NOMO-1 (cell line): ENCODE measurements around the gene POU4F3.

Experiments used
- DNase-seq, 2 experiments: peaks; one replicate each; lab custom pipeline; 2025; ENCODE audit not compliant: unreplicated experiment in 2 of 2; lab: John Stamatoyannopoulos, UW

POU4F3 gene

DNA sequence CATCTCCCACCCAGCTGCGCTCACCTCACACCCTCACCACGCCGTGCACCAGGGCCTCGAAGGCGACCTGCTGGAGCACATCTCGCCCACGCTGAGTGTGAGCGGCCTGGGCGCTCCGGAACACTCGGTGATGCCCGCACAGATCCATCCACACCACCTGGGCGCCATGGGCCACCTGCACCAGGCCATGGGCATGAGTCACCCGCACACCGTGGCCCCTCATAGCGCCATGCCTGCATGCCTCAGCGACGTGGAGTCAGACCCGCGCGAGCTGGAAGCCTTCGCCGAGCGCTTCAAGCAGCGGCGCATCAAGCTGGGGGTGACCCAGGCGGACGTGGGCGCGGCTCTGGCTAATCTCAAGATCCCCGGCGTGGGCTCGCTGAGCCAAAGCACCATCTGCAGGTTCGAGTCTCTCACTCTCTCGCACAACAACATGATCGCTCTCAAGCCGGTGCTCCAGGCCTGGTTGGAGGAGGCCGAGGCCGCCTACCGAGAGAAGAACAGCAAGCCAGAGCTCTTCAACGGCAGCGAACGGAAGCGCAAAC, 1.1 kb downstream of the POU4F3 start:
- DNase-seq: no peak

DNA sequence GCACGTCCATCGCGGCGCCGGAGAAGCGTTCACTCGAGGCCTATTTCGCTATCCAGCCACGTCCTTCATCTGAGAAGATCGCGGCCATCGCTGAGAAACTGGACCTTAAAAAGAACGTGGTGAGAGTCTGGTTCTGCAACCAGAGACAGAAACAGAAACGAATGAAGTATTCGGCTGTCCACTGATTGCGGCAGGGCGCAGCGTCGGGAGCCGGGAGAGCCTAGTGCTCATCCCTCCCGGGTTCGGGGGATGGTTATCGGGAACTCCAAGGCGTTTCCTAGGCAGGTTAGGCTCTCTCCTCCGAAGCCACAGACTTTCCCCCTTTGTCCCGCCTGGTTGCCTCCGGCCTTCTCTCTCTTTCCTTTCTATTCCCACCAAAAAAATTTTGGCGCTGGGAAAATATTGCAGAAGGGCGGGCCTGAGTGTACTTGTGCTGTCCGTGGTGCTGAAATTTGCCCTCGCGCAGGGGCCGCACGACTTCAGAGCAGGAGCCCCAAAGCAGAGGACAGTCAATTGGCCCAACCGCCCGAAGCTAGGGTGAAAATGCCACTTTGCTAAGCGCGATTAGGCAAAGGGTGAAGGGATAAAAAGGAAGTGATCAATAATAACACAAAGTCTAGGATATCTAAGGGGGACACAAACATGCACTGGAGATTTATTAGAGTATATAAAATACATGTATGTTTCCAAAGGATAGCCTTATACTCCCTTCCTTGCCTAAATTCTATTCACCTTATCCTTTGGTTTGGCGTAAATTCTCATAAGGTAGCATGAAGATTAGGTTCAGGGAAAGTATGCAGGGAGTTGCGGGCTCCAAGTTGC, 1.8 kb downstream of the POU4F3 start:
- DNase-seq: peak; percentile 28 to 42

DNA sequence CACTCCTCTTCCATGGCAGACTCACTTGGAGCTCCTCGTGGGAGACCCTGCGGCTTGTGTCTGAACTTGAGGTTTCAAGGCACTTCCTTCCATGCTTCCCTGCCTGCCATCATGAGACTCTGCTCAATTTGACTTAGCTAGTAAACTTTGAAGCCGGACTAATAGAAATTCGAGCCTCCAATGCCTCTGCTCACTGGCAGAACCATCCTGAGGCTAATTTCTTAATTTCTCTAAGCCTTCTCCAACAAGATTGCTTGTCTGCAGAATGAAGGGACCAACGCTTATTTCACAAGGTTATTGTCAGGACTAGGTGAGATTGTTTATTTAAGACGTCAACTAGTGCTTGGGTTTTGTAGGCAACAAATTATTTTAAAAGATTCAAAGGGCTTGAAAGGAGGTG, 3.2 kb downstream of the POU4F3 start:
- DNase-seq: no peak

DNA sequence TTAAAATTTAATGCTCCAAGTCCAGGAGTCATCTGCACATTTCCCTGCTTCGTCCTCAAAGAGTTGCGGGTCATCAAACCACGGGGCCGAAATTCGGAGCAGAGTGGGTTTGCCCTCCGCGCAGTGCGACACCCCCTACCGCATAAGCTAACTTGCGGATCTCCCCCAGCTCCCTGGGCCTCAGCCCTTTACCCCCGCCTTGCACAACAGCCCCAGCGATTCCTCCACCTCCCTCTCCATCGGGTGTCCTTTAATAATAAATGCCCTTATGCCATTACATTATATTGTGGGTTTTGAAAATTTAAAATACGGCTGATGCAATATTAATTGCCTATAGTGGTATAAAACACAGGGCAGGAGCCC, 3.9 kb downstream of the POU4F3 start:
- DNase-seq: no peak

DNA sequence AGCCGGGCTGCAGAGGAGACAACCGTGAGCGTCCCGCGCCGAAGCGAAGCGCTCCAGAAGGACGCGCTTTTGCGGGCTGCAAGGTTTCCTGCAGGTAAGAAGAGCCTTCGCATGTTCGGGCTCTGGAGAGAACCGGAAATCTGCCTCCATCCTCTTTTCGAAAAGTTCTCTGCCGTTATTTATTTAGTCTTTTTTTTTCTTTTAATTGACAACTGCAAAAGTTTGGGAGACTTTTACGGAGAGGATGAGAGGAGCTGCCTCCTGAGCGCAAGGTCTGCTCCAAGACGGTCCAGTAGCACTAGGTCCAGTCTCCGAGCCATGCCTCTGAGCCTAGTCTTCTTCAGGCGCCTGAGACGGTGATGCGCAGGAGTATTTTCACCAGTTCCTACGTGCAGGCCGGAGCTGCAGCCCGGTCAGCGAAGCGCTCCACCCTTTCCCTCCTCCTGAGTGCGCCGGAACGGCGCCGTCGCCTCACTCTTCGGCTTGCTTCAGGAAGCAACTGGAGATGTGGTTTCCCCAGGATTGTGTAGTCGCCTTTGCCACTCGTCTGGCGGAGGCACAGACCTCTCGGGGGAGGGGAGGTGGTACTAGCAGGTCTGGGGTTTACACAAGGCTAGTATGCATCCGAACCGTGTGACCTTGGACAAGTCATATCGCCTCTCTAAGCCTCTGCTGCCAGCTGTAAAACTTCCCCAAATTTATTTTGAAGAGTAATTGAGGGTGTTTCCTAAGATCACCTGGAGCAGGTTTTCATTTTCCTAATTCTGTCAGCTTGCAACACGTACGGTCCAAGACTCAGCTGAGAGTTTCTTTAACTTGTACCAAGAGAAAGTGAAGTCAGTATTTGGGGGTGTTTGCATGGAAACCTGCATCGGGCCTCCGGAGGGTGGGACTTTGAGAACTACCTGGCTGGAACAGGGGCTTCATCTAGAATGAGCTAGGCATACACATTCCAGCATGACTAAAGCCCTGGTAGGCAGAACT, 4.5 kb downstream of the POU4F3 start:
- DNase-seq: no peak

DNA sequence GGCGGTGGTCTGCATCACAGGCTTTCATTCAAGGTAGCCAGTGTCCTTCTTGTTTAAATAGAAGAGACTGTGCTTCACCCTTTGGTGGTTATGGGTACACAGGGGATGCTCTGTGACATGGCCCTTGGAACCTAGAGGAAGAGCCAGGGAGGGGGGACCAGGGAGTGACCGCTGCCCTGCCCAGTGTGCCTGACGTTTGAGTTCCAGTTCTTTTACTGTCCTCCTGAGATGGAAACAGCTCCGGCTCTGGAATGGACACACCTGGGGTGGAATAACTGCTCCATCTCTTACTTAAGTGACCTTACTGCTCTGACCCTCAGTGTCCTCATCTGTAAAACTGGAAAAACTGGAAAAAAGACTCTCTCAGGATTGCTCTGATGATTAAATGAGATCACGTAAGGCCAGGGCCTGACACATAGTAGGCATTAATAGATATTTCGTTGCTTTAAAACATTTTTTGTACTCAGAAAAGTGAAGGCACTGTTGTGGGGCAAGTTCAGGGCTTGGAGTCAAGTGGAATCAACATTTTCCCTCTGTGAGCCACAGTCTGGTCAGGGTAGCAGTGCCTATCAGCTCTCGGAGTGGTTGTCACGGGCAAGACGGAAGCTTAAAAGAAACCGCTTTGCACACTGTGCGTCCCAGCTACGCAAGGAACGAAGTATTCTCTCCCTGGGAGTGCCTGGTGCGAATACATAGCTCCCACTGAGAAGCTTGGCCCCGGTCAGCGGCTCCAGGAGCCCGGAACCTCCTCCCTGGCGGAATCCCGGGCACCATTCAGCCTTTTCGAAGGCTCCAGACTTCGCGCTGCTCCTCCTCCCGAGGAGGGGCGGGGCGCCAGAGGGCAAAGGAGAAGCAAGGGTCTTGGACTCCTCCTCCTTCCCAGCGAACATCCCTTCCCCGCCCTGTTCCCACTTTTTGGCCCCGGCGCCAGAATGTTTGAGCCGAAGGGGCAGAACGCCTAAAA, 5.8 kb downstream of the POU4F3 start:
- DNase-seq: no peak

DNA sequence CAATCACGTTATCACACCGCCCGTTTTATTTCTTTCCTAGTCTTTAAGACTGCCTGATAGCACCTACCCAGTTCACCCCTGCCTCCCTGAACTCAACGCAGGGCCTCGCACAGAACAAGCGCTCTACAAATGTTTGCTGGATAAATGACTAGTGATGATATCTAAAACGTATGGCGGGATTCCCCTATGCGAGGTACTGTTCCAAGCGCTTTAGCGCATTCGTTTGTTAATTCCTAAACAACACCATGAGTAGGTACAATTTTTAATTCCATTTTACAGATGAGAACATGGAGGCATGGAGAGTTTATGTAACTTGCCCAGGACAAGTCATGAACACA, 6.6 kb downstream of the POU4F3 start:
- DNase-seq: no peak

DNA sequence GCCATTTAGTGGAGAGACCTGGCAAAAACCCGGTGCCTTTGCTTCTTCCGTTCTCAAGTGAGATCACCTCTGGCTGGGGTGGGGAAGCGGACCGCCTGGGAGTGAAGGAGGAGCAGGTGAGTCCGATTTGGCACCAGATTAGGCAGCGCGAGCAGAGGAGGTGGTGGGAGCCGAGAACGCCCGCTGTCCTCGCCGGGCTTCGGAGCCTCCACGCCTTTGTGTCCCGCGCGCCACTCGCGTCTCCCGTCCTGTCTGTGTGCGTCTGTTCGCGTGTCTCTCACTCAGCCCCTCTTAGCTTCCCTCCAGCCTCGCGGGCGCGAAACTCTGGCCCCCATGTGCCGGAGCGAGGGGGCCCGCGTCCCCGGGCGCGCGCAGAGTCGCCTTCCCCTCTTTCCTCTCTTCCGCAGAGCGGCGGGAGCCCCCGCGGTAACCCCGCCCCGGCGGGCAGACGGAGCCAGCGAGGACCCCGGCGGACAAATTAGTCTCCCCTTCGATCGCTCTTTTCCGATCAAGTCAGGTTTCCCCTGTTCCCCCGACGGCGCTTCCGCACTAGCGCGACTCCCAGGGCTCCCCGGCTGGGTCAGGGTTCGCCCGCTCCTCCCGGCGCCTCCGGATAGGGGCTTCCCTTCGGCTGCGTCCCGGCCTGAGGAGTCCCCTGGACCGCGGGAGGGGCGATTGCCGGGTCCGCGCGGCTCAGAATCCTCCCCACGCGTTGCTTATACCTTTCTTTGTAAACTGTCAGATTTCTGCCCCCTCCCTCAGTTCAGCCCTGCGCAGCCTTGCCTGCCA, 7.1 kb downstream of the POU4F3 start:
- no peak for DNase-seq

DNA sequence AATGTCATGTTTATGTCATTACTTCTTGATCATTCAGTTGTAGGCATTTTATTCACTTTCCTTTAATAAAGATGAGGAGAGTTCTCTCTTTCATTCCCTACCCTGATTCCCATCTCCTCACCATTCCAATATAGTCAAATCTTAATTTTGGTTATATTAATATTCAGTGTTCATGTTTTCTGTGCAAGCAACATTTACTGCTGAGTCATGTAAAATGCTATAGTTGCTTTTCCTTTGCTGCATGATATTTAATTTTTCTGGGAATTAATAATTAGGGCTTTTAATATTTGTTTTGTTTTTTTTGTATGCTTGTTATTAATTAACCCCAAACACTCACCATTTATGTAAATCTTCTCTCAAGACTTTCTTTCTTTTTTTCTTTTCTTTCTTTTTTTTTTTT, 18.5 kb downstream of the POU4F3 start:
- no peak for DNase-seq

DNA sequence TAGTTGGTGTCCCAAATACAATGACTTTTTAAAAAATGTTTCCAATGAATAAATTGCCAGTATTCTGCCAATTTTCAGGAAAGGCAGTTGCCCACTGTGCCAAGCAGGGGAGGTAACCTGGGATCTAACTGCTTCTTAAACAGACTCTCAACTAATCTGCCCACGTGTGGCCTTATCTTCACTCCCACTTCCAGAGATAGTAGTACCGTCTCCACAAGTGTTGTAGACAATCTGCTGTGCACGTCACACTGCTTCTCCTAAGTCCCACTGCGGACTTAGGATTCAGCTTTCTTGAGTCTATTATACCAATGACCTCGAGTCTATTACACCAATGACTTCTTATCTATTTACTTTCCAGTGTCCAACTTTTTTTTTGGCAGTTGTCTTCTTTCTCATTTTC, 21.2 kb downstream of the POU4F3 start:
- no peak for DNase-seq

DNA sequence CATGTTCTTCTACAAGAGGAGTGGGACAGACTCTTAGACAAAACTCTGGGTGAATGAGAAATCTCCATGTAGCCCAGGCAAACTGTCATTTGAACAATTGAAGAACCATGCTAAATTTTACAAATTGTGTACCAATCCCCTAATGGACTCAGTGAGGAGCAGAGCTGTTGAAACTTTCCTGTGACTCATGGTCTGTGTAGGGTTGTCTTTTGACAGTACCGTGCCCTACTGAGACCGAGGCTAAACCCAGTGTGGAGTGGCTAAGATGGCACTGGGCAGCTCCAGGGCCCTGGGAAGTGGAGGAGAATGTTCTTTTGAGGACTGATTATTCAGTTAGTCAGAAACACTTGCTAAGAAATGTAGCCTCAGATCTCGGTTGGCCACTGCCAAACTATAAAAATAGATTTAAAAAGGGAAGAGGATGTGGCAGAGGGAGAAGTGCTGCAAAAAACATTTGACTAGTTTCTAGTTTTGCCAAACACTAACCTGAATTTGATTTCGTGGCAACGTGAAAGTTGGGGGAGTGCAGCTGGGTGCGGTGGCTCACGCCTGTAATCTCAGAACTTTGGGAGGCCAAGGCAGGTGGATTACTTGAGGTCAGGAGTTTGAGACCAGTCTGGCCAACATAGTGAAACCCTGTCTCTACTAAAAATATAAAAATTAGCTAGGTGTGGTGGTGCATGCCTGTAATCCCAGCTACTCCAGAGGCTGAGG, 24.7 kb downstream of the POU4F3 start:
- DNase-seq: peak; percentile 52 to 82

DNA sequence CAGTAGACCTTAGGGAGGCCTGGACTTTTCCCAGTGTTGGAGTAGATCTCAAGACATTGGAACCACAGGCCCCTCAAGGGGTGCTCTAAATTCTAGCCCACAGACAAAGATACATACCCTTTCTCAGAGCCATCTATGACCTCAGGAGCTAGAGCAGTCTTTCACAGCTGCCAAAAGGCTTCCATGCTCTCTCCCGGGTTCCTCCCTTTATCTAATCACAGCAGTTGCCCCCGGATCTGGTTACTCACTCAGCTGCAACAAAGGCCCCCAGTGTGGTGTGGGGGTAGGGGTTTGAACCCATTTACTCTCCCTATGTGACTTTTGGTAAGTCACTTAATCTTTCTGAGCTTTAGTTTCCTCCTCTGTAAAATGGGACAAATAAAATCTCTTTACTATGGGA, 27.0 kb downstream of the POU4F3 start:
- DNase-seq: no peak

DNA sequence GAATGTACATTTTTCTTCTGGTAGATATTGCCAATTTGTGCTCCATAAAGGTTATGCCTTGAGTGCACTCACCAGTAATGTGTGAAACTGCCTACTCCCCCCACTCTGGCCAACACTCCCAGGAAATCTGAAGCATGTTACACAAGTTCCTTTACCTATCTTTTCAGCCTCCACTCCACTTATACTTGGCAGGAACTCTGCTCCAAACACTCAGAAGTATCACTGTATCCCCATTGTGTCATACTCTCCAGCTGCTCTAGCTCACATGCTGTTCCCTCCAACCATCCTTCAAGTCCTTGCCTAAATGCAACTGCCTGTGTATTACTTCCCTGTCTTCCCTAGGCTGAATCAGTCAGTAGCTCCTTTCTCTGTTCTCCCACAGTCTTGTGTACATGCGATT, 28.3 kb downstream of the POU4F3 start:
- DNase-seq: no peak

DNA sequence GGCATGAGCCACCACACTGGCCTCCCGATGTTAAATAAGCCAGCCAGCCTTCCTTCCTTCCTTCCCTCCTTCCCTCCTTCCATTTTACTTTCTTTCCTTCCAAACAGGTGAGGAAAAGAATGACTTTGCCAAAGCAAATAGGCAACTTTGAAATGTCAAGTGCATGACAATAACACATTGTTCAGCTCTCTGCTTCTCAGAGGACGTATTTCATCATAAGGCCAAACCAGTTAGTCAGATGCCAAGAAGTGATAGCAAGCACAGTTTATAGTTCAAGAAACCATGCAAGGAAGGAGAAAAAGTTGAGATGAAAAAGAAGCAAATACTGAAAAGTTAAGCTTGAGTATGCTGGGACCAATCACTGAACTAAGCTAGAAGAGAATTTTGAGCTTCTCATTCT, 29.5 kb downstream of the POU4F3 start:
- DNase-seq: no peak

DNA sequence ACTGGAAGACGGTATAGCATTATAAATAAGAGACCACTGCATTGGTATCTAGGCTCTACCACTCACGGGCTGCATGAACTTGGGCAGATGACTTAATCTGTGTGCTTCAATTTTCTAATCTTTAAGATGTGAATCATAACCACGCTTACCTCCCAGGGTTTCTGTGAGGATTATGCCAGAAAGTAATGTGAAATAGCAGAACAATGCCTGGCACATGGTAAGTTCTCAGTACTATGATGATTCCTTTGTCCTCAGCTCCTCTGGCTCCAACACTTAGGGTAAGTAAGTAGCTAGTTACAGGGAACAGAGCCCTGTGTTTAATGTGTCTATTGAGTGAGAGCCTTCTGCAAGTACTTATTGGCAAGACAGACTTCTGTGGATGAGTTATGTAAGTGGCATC, 31.1 kb downstream of the POU4F3 start:
- DNase-seq: no peak

DNA sequence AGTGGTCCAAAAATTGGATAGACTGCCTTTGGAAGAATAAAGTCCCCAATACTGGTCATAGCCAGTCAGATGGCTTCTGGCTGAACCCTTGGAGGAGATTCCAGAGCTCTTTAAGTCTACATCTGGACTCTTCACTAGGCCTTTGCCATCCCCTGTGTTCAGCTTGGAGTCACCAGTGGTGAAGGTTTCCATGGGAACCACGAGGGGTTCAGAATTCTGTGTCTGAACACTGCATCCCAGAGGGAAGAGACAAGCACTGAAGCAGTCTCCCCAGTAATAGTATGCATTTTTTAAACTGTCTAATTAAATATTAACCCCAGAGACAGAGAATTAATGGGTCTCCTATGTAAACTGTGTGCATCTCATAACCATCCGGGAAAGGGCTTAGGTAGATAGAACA, 38.2 kb downstream of the POU4F3 start:
- no peak for DNase-seq

DNA sequence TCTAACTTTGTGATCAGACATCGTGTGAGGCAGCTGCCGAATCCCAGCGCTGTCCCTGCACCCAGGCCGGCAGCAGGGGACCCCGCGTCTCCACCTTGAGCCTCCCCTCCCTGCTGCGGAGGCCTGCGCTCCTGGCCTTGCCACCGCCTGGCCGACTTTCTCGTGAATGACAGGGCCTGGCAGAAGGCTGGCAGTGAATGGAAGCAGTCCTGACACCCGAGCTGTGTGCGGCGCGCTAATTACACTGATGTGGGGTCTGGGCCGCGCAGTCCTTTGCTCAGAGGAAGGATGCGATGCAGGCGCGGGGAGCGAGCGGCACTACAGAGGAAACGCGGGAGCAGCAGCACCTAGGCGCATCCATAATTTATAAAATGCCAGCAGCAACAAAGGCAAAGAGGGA, 40.3 kb downstream of the POU4F3 start:
- no peak for DNase-seq

DNA sequence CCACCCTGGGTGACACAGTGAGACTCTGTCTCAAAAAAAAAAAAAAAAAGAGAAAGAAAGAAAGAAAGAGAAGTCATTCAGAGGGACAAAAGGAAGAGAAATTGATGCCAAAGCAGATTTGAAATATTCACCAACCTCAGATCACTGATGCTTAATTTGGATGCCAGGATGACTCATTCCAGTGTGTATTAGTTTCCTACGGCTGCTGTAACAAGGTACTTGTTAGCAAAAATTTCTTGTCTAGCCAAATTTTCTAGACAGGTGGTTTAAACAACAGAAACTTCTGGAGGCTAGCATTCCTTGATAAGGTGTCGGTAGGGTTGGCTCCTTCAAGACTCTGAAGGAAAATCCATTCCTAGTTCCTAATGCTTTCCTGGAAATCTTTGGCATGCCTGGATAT, 42.1 kb downstream of the POU4F3 start:
- no peak for DNase-seq

DNA sequence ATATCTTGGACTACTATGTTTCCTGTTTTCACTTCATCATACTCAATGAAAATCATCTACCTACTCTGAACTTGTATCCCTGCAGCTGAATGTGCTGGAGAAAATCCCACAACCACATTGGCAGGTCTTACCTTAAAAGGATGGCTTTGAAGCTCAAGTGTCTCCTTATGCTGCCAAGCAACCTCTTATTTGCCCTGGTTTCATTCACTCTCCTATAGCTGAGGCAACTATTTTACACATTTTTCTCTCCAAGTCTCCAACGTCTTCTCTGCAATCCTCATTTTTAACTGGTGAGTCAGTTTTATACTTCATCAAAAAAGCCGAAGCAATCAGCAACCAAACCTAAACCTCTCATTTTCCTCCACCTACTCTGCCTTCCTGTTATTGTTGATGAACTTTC, 49.7 kb downstream of the POU4F3 start:
- no peak for DNase-seq
